ENCODE results near the gene RRAGC. TPM values are rescaled to one million over a fixed set of nuclear protein-coding genes. Genes with fewer than 3 reads are reported as not detected.

The RRAGC gene
- total and polyA plus RNA-seq, 9 of the 15 experiments (the other 6 are each of a cell fraction or from before 2014, with no cell fraction given), result 3.9 to 16.9 (median 10.9) TPM

DNA sequence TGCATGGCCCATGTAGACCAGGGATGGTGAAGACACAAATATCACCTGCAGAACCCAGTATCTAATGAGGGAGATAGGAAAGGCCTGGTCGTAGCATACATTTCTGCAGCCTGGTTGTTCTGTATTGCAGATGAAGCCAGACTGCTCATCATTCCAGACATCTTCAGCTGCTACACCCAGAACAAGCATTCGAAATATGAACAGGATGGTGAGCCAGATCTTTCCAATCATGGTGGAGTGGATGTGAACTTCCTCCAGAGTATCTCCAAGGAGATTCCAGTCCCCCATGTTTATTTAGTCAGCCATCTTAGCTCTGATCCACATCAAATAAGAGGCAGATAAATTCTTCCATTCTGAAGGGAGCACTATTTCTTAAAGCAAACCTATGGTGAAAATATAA is 16.2 kb upstream of the RRAGC start:
- intact Hi-C loops (cut with micrococcal nuclease) (no loop called here), in situ Hi-C loops (cut with MboI) (no loop called here)
- H3K9me1 ChIP-seq (ENCODE audit: control insufficient read depth, insufficient read depth, low read length), result no peaks in the 10 kb centered on the region
- peak overlapping the region; percentile 9; the same call in 1 of the 2 replicates for H3K4me2 ChIP-seq (ENCODE audit: insufficient read depth, low read length)
- peaks cover 2% of the 10 kb centered on the region; the same call in 1 of the 3 replicates for H3K36me3 ChIP-seq (ENCODE audit: control insufficient read depth, insufficient read depth, low read length)
- no TSS peak for BruUV-seq (replicated peaks)
- DNase-seq (ENCODE audit: extremely low read depth in 1 of 4, low spot score in 3 of 4) (no peak), FAIRE-seq (no peak), ATAC-seq (no peak)
- no peaks in the 10 kb centered on the region for H3K27me3 ChIP-seq (ENCODE audit: control insufficient read depth in 2 of 2, insufficient read depth in 2 of 2, low read length in 2 of 2)
- H4K20me1 ChIP-seq (replicated peaks; ENCODE audit: control insufficient read depth, insufficient read depth, low read length), result no peaks in the 10 kb centered on the region
- H3K79me2 ChIP-seq (ENCODE audit: control insufficient read depth, insufficient read depth, low read length), result peaks cover 20% of the 10 kb centered on the region
- ChIA-PET POLR2A (interaction anchor here (1.0 to 1.4 kb wide), 2 partner anchors 11 to 17 kb away, joined by 3 to 4 read pairs; no protein-coding TSS in a partner anchor), CTCF (ENCODE audit: low intra/inter-chr PET ratio) (no interaction called here)
- H3K9ac ChIP-seq (ENCODE audit: insufficient read depth in 1 of 2, low read depth in 2 of 2, low read length in 2 of 2), result no peak overlapping the region
- H3K4me1 ChIP-seq (replicated peaks in 1 of 2; ENCODE audit: control insufficient read depth in 2 of 2, insufficient read depth in 2 of 2, low read length in 2 of 2), result peaks cover 7 to 20% of the 10 kb centered on the region in 2 experiments; a peak in 4 of 5 replicates
- H3K27ac ChIP-seq (ENCODE audit: extremely low read depth, low read depth, low read length), result no peak overlapping the region
- no peaks in the 10 kb centered on the region for H3K9me3 ChIP-seq (replicated peaks; ENCODE audit: control insufficient read depth, insufficient read depth, low read depth, low read length)
- no peak overlapping the region for H3K4me3 ChIP-seq
- peak overlapping the region; percentile 46 for H2AFZ ChIP-seq (ENCODE audit: low read depth, low read length)
- WGBS (ENCODE audit: insufficient coverage, low coverage, missing lambda C conversion rate), result 45% methylated on average over 2 of the region's 2 CpGs
- no peak for TF ChIP-seq ZNF699 (CRISPR knock-in tag; IDR thresholded peaks at IDR 0.05; ENCODE audit: insufficient replicate concordance)
- TF ChIP-seq CEBPB (tag; IDR thresholded peaks at IDR 0.05), result no peak
- no peak for TF ChIP-seq IRF9 (tag; IDR thresholded peaks at IDR 0.05)
- no peak for TF ChIP-seq FOXK2 (conservative IDR thresholded peaks at IDR 0.05 in 1 of 2, IDR thresholded peaks at IDR 0.05 in 1 of 2; ENCODE audit: low read depth in 2 of 2)
- no peak for TF ChIP-seq TAF9B (IDR thresholded peaks at IDR 0.05; ENCODE audit: partially characterized antibody)
- TF ChIP-seq ZSCAN29 (IDR thresholded peaks at IDR 0.05), result no peak
- TF ChIP-seq GTF2F1 (IDR thresholded peaks at IDR 0.05; ENCODE audit: low read depth, low read length), result no peak
- no peak for TF ChIP-seq ZNF79 (CRISPR knock-in tag; IDR thresholded peaks at IDR 0.05; ENCODE audit: low read depth)
- TF ChIP-seq ZFP30 (CRISPR knock-in tag; IDR thresholded peaks at IDR 0.05; ENCODE audit: borderline replicate concordance), result no peak
- TF ChIP-seq SMAD1 (IDR thresholded peaks at IDR 0.05; ENCODE audit: low read depth, low read length, partially characterized antibody), result no peak
- no peak for TF ChIP-seq XRCC5 (IDR thresholded peaks at IDR 0.05; ENCODE audit: low read depth, low read length)
- TF ChIP-seq C11orf30 (IDR thresholded peaks at IDR 0.05; ENCODE audit: low read depth), result no peak
- TF ChIP-seq ZBTB5 (IDR thresholded peaks at IDR 0.05), result no peak
- TF ChIP-seq ZNF263 (CRISPR knock-in tag; IDR thresholded peaks at IDR 0.05; ENCODE audit: borderline replicate concordance), result no peak
- TF ChIP-seq, protein P1, sequence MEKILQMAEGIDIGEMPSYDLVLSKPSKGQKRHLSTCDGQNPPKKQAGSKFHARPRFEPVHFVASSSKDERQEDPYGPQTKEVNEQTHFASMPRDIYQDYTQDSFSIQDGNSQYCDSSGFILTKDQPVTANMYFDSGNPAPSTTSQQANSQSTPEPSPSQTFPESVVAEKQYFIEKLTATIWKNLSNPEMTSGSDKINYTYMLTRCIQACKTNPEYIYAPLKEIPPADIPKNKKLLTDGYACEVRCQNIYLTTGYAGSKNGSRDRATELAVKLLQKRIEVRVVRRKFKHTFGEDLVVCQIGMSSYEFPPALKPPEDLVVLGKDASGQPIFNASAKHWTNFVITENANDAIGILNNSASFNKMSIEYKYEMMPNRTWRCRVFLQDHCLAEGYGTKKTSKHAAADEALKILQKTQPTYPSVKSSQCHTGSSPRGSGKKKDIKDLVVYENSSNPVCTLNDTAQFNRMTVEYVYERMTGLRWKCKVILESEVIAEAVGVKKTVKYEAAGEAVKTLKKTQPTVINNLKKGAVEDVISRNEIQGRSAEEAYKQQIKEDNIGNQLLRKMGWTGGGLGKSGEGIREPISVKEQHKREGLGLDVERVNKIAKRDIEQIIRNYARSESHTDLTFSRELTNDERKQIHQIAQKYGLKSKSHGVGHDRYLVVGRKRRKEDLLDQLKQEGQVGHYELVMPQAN (IDR thresholded peaks at IDR 0.05; ENCODE audit: borderline replicate concordance), result no peak
- TF ChIP-seq DDX20 (tag; IDR thresholded peaks at IDR 0.05; ENCODE audit: low read depth), result no peak
- TF ChIP-seq CREB1 (IDR thresholded peaks at IDR 0.05), result no peak
- TF ChIP-seq CREB1 (CRISPR knock-in tag; IDR thresholded peaks at IDR 0.05), result no peak
- no peak for TF ChIP-seq SRSF9 (IDR thresholded peaks at IDR 0.05; ENCODE audit: borderline replicate concordance, low read depth, low read length)
- no peak for TF ChIP-seq CREBBP (IDR thresholded peaks at IDR 0.05; ENCODE audit: low read depth, low read length)
